WTC11 (cell line): ENCODE results near the gene GARIN3. TPM values are rescaled to one million over a fixed set of nuclear protein-coding genes. Genes with fewer than 3 reads are reported as not detected.

Source experiments
- ATAC-seq: fragments of 200-7000 bp; cut with Tn5 transposase; 2 replicates; pipeline ENCODE4 v1.10.0; 2021; ENCODE audit warnings: mild to moderate bottlenecking, moderate library complexity
- CTCF ChIA-PET: fragments of 300-600 bp; sonication (Branson Sonifier 250); formaldehyde crosslinking; loops from one replicate; lab custom pipeline; 2021; ENCODE audit warnings: antibody characterized with exemption; lab: Charles Lee
- POLR2A ChIA-PET: fragments of 350-600 bp; sonication (Branson Sonifier 250); formaldehyde crosslinking; loops from one replicate; lab custom pipeline; 2021; ENCODE audit warnings: antibody characterized with exemption; lab: Charles Lee
- DNase-seq: peaks from one replicate; pipeline ENCODE4 v3.0.0; 2021; ENCODE audit warnings: low spot score
- H3K27ac Mint-ChIP-seq: 2 replicates; pipeline ENCODE4 v1.8.0; 2021; ENCODE audit warnings: mixed read lengths
- H3K27me3 Mint-ChIP-seq: 2 replicates; pipeline ENCODE4 v1.8.0; 2021; ENCODE audit warnings: low read depth, mild to moderate bottlenecking, moderate library complexity, mixed read lengths
- H3K36me3 Mint-ChIP-seq: 2 replicates; pipeline ENCODE4 v1.8.0; 2021; ENCODE audit warnings: mixed read lengths
- H3K4me1 Mint-ChIP-seq: 2 replicates; pipeline ENCODE4 v1.8.0; 2022; ENCODE audit warnings: mixed read lengths
- H3K4me3 Mint-ChIP-seq: 2 replicates; pipeline ENCODE4 v1.8.0; 2021; ENCODE audit warnings: mild to moderate bottlenecking, moderate library complexity, mixed read lengths
- H3K9me3 Mint-ChIP-seq: 2 replicates; pipeline ENCODE4 v1.8.0; 2021; ENCODE audit warnings: mixed read lengths
- ATF6 ChIP-seq: sonication (generic); formaldehyde crosslinking; IDR thresholded peaks from 2 replicates; pipeline ENCODE4 v1.8.1; 2023; ENCODE audit warnings: mild to moderate bottlenecking, missing genetic modification reagents
- CBFB ChIP-seq: sonication (generic); formaldehyde crosslinking; IDR thresholded peaks from 2 replicates; pipeline ENCODE4 v1.8.1; 2022; ENCODE audit warnings: mild to moderate bottlenecking, low read depth, missing genetic modification reagents
- CREB1 ChIP-seq: sonication (generic); formaldehyde crosslinking; IDR thresholded peaks from 2 replicates; pipeline ENCODE4 v1.8.0; 2023; ENCODE audit warnings: mild to moderate bottlenecking, missing genetic modification reagents
- ERG ChIP-seq: fragments of 250-450 bp; sonication (Bioruptor Pico); IDR thresholded peaks from 2 replicates; pipeline ENCODE4 v1.8.0; 2021; ENCODE audit warnings: mild to moderate bottlenecking
- FOXJ3 ChIP-seq: sonication (generic); formaldehyde crosslinking; IDR thresholded peaks from 2 replicates; pipeline ENCODE4 v1.9.0; 2021; ENCODE audit warnings: missing genetic modification reagents, mild to moderate bottlenecking, borderline replicate concordance
- GRHL2 ChIP-seq: fragments of 250-450 bp; sonication (Bioruptor Pico); IDR thresholded peaks from 2 replicates; pipeline ENCODE4 v1.8.0; 2022; ENCODE audit warnings: mild to moderate bottlenecking, moderate library complexity; ENCODE audit not compliant: insufficient replicate concordance, severe bottlenecking
- IRF2 ChIP-seq: sonication (generic); formaldehyde crosslinking; IDR thresholded peaks from 2 replicates; pipeline ENCODE4 v1.8.0; 2022; ENCODE audit warnings: low read depth, missing genetic modification reagents, borderline replicate concordance
- MAX ChIP-seq: sonication (generic); formaldehyde crosslinking; IDR thresholded peaks from 2 replicates; pipeline ENCODE4 v1.8.0; 2022; ENCODE audit warnings: mild to moderate bottlenecking, missing genetic modification reagents
- MLX ChIP-seq: sonication (generic); formaldehyde crosslinking; IDR thresholded peaks from 2 replicates; pipeline ENCODE4 v1.8.1; 2023; ENCODE audit warnings: mild to moderate bottlenecking, missing genetic modification reagents, moderate library complexity
- NFYB ChIP-seq: sonication (generic); formaldehyde crosslinking; conservative IDR thresholded peaks from 2 replicates; pipeline ENCODE4 v1.8.0; 2022; ENCODE audit warnings: low read depth, missing genetic modification reagents
- NR3C1 ChIP-seq: sonication (generic); formaldehyde crosslinking; conservative IDR thresholded peaks from 2 replicates; pipeline ENCODE4 v1.8.1; 2023; ENCODE audit warnings: low read depth, mild to moderate bottlenecking, missing genetic modification reagents
- SMAD4 ChIP-seq: sonication (generic); formaldehyde crosslinking; IDR thresholded peaks from 2 replicates; pipeline ENCODE4 v1.8.0; 2022; ENCODE audit warnings: mild to moderate bottlenecking, missing genetic modification reagents
- TP53 ChIP-seq: sonication (generic); formaldehyde crosslinking; IDR thresholded peaks from 2 replicates; pipeline ENCODE4 v1.8.1; 2023; ENCODE audit warnings: mild to moderate bottlenecking, missing genetic modification reagents
- ZNF317 ChIP-seq: sonication (generic); formaldehyde crosslinking; IDR thresholded peaks from 2 replicates; pipeline ENCODE4 v1.8.1; 2023; ENCODE audit warnings: low read depth, mild to moderate bottlenecking, moderate library complexity, missing genetic modification reagents, borderline replicate concordance
- ZNF423 ChIP-seq: fragments of 250-450 bp; sonication (Bioruptor Pico); IDR thresholded peaks from 2 replicates; pipeline ENCODE4 v2.1.2; 2022; ENCODE audit warnings: mild to moderate bottlenecking, moderate library complexity
- ZNF425 ChIP-seq: fragments of 250-450 bp; sonication (Bioruptor Pico); conservative IDR thresholded peaks from 2 replicates; pipeline ENCODE4 v1.9.0; 2021; ENCODE audit warnings: mild to moderate bottlenecking
- total RNA-seq: library from RNA; stranded (reverse); gene quantifications from 3 replicates; pipeline ENCODE4 v1.2.3, GENCODE V29; 2021
- TF ChIP-seq, protein P1 (sequence below): fragments of 250-450 bp; sonication (Bioruptor Pico); IDR thresholded peaks from 2 replicates; pipeline ENCODE4 v1.9.0; 2021; ENCODE audit warnings: moderate library complexity, mild to moderate bottlenecking, inconsistent platforms, borderline replicate concordance

The GARIN3 gene
- total RNA-seq, 1 experiment from 2014 or later = not detected

- POLR2A ChIA-PET = no interaction called here
- DNase-seq = no peak
- CTCF ChIA-PET = interaction anchor here (0.8 to 1.0 kb wide), 2 partner anchors 18 to 137 kb away, joined by 3 to 4 read pairs; no protein-coding TSS in a partner anchor
- Mint-ChIP-seq H3K27ac (no peak overlapping the region), H3K27me3 (peaks cover 6% of the 10 kb centered on the region), H3K4me3 (no peak overlapping the region), H3K36me3 (peaks cover 25% of the 10 kb centered on the region), H3K4me1 (peaks cover 3% of the 10 kb centered on the region; the same call in 1 of the 2 replicates), H3K9me3 (peaks cover 27% of the 10 kb centered on the region)
- TF ChIP-seq ZNF425 = no peak
- TF ChIP-seq ZNF423 (CRISPR knock-in tag) = no peak
- TF ChIP-seq, protein P1, sequence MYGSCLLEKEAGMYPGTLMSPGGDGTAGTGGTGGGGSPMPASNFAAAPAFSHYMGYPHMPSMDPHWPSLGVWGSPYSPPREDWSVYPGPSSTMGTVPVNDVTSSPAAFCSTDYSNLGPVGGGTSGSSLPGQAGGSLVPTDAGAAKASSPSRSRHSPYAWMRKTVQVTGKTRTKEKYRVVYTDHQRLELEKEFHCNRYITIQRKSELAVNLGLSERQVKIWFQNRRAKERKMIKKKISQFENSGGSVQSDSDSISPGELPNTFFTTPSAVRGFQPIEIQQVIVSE (CRISPR knock-in tag) = no peak
- TF ChIP-seq NR3C1 (CRISPR knock-in tag) = no peak
- TF ChIP-seq SMAD4 (CRISPR knock-in tag) = no peak
- TF ChIP-seq GRHL2 (CRISPR knock-in tag) = no peak
- ATAC-seq = no peak
Observed at GRCh38 chr5:157167214-157167621, 1.2 kb upstream of the GARIN3 start.

- Mint-ChIP-seq H3K9me3 (peaks cover 20% of the 10 kb centered on the region), H3K4me3 (no peak overlapping the region), H3K36me3 (peaks cover 20% of the 10 kb centered on the region), H3K4me1 (peaks cover 3% of the 10 kb centered on the region; the same call in 1 of the 2 replicates), H3K27ac (no peak overlapping the region), H3K27me3 (peaks cover 6% of the 10 kb centered on the region)
- ChIA-PET POLR2A (no interaction called here), CTCF (no interaction called here)
- ATAC-seq (no peak), DNase-seq (no peak)
- TF ChIP-seq IRF2 (CRISPR knock-in tag) (no peak), CBFB (no peak), MLX (no peak), NFYB (CRISPR knock-in tag) (no peak), CREB1 (CRISPR knock-in tag) (no peak), ERG (CRISPR knock-in tag) (no peak), FOXJ3 (CRISPR knock-in tag) (no peak), TP53 (CRISPR knock-in tag) (no peak), ZNF317 (CRISPR knock-in tag) (no peak), NR3C1 (CRISPR knock-in tag) (no peak), MAX (CRISPR knock-in tag) (no peak), ATF6 (CRISPR knock-in tag) (no peak)
- TF ChIP-seq, protein P1 (CRISPR knock-in tag) = no peak
Observed at GRCh38 chr5:157165668-157166067, 396 bp downstream of the GARIN3 start.
